IMR-90 (cell line): ENCODE data around the gene PIEZO1. TPM values are rescaled to one million over a fixed set of nuclear protein-coding genes. Genes with fewer than 3 reads are reported as not detected.

Experiments
- ATAC-seq: fragments of 200-7000 bp; cut with Tn5 transposase; 2 replicates; pipeline ENCODE4 v1.9.1; 2020; ENCODE audit warnings: low read depth, mild to moderate bottlenecking, moderate library complexity
- BruUV-seq: library from RNA; stranded (reverse); fragments of 400-500 nt; replicated peaks from 2 replicates; lab custom pipeline; 2021; lab: Mats Ljungman, UMichigan
- CTCF ChIA-PET: fragments of 300-600 bp; formaldehyde crosslinking; extraction: SDS; loops from one replicate; lab custom pipeline; 2021; ENCODE audit warnings: antibody characterized with exemption; lab: Yijun Ruan, JAX
- POLR2A ChIA-PET: fragments of 300-600 bp; sonication (Branson Sonifier 250); formaldehyde crosslinking; loops from one replicate; lab custom pipeline; 2022; ENCODE audit warnings: antibody characterized with exemption; ENCODE audit not compliant: unreplicated experiment; lab: Charles Lee
- DNase-seq: peaks from one replicate; pipeline ENCODE4 v3.0.0; 2013
- H2AFZ ChIP-seq: replicated peaks from 2 replicates; pipeline ENCODE3; 2013; ENCODE audit warnings: low read length, mild to moderate bottlenecking; ENCODE audit not compliant: poor library complexity
- H2AK5ac ChIP-seq: 2 replicates; pipeline ENCODE4 v1.6.1; 2013; ENCODE audit warnings: low read depth, low read length, inconsistent platforms
- H2AK9ac ChIP-seq: replicated peaks from 2 replicates; pipeline ENCODE3; 2013; ENCODE audit warnings: mild to moderate bottlenecking, low read depth, low read length, moderate library complexity; ENCODE audit not compliant: poor library complexity
- H2BK120ac ChIP-seq: 2 replicates; pipeline ENCODE4 v1.6.1; 2013; ENCODE audit warnings: low read depth, low read length, inconsistent platforms
- H2BK15ac ChIP-seq: 3 replicates; pipeline ENCODE4 v1.6.1; 2013; ENCODE audit warnings: low read depth, low read length, inconsistent platforms
- H2BK20ac ChIP-seq: 2 replicates; pipeline ENCODE4 v1.6.1; 2013; ENCODE audit warnings: low read depth, mild to moderate bottlenecking, inconsistent platforms, low read length, moderate library complexity
- H2BK5ac ChIP-seq: 2 replicates; pipeline ENCODE4 v1.6.1; 2013; ENCODE audit warnings: mild to moderate bottlenecking, low read depth, low read length, inconsistent platforms; ENCODE audit not compliant: poor library complexity, severe bottlenecking
- H3K14ac ChIP-seq: replicated peaks from 2 replicates; pipeline ENCODE4 v1.6.1; 2013; ENCODE audit warnings: low read depth, low read length, inconsistent platforms
- H3K18ac ChIP-seq: 2 replicates; pipeline ENCODE4 v1.6.1; 2013; ENCODE audit warnings: low read depth, low read length, control low read depth
- H3K23ac ChIP-seq: 2 replicates; pipeline ENCODE4 v1.6.1; 2013; ENCODE audit warnings: low read depth, low read length, inconsistent platforms
- H3K27ac ChIP-seq: 2 replicates; pipeline ENCODE4 v1.5.1; 2013; ENCODE audit warnings: mild to moderate bottlenecking, control low read depth, low read length; ENCODE audit not compliant: insufficient read depth
- H3K27me3 ChIP-seq: 2 replicates; pipeline ENCODE4 v1.6.1; 2013; ENCODE audit warnings: low read length; ENCODE audit not compliant: control insufficient read depth, insufficient read depth
- H3K36me3 ChIP-seq: 2 replicates; pipeline ENCODE4 v1.6.1; 2013; ENCODE audit warnings: low read length, mixed read lengths; ENCODE audit not compliant: control insufficient read depth, insufficient read depth
- H3K4ac ChIP-seq: 2 replicates; pipeline ENCODE4 v1.6.1; 2013; ENCODE audit warnings: low read depth, low read length, inconsistent platforms
- H3K4me1 ChIP-seq: 2 replicates; pipeline ENCODE4 v1.6.1; 2013; ENCODE audit warnings: low read length, mixed read lengths; ENCODE audit not compliant: control insufficient read depth, insufficient read depth
- H3K4me2 ChIP-seq: 2 replicates; pipeline ENCODE4 v1.6.1; 2013; ENCODE audit warnings: low read depth, mild to moderate bottlenecking, control low read depth, low read length, moderate library complexity
- H3K4me3 ChIP-seq: 2 replicates; pipeline ENCODE4 v1.5.1; 2013; ENCODE audit warnings: low read depth, mild to moderate bottlenecking, control low read depth, low read length, moderate library complexity; ENCODE audit not compliant: insufficient read depth
- H3K56ac ChIP-seq: 2 replicates; pipeline ENCODE4 v1.6.1; 2013; ENCODE audit warnings: low read length, inconsistent platforms; ENCODE audit not compliant: insufficient read depth; ENCODE audit errors: extremely low read depth
- H3K79me1 ChIP-seq, 2 experiments: 2 replicates each; pipeline ENCODE4 v1.6.1; 2013; ENCODE audit warnings: low read length in 2 of 2, inconsistent platforms in 1 of 2, low read depth in 1 of 2
- H3K9ac ChIP-seq: 2 replicates; pipeline ENCODE4 v1.6.1; 2013; ENCODE audit warnings: low read depth, low read length, control low read depth
- H3K9me1 ChIP-seq: 2 replicates; pipeline ENCODE4 v1.6.1; 2013; ENCODE audit warnings: low read length, inconsistent platforms; ENCODE audit not compliant: insufficient read depth
- H3K9me3 ChIP-seq: 2 replicates; pipeline ENCODE4 v1.6.1; 2013; ENCODE audit warnings: low read length; ENCODE audit not compliant: control insufficient read depth, insufficient read depth
- H4K20me1 ChIP-seq: 2 replicates; pipeline ENCODE4 v1.6.1; 2013; ENCODE audit warnings: low read length, inconsistent platforms; ENCODE audit not compliant: insufficient read depth
- H4K5ac ChIP-seq: 2 replicates; pipeline ENCODE4 v1.6.1; 2013; ENCODE audit warnings: mild to moderate bottlenecking, low read depth, low read length, control low read depth
- H4K8ac ChIP-seq, 2 experiments: 2 replicates each; pipeline ENCODE4 v1.6.1; 2013; ENCODE audit warnings: low read depth in 2 of 2, low read length in 2 of 2, control low read depth in 1 of 2, inconsistent platforms in 1 of 2
- H4K91ac ChIP-seq: 2 replicates; pipeline ENCODE4 v1.6.1; 2013; ENCODE audit warnings: low read depth, low read length, inconsistent platforms; ENCODE audit not compliant: insufficient read depth
- BHLHE40 ChIP-seq: fragments of 150-350 bp; IDR thresholded peaks from 2 replicates; pipeline ENCODE4 v1.6.1; 2016; ENCODE audit warnings: mild to moderate bottlenecking, low read depth, low read length
- CEBPB ChIP-seq: IDR thresholded peaks from 2 replicates; pipeline ENCODE4 v1.6.1; 2012; ENCODE audit warnings: low read depth, low read length, improper control_type of control experiment
- CHD1 ChIP-seq: IDR thresholded peaks from 2 replicates; pipeline ENCODE4 v1.6.1; 2012; ENCODE audit warnings: low read depth, low read length, improper control_type of control experiment
- CTCF ChIP-seq: conservative IDR thresholded peaks from 2 replicates; pipeline ENCODE4 v1.5.1; 2012; ENCODE audit warnings: mild to moderate bottlenecking, low read depth, low read length, improper control_type of control experiment
- ELK1 ChIP-seq: fragments of 150-350 bp; IDR thresholded peaks from 2 replicates; pipeline ENCODE4 v1.6.1; 2016; ENCODE audit warnings: low read depth, mild to moderate bottlenecking, low read length, moderate library complexity, borderline replicate concordance
- MAFK ChIP-seq: IDR thresholded peaks from 2 replicates; pipeline ENCODE4 v1.6.1; 2012; ENCODE audit warnings: low read depth, low read length, improper control_type of control experiment
- NFE2L2 ChIP-seq: fragments of 150-350 bp; IDR thresholded peaks from 2 replicates; pipeline ENCODE4 v1.6.1; 2016; ENCODE audit warnings: low read depth, mild to moderate bottlenecking, low read length
- POLR2A ChIP-seq: IDR thresholded peaks from 2 replicates; pipeline ENCODE4 v1.6.1; 2012; ENCODE audit warnings: mild to moderate bottlenecking, low read depth, low read length
- RAD21 ChIP-seq: IDR thresholded peaks from 2 replicates; pipeline ENCODE4 v1.6.1; 2012; ENCODE audit warnings: low read length, improper control_type of control experiment
- RCOR1 ChIP-seq: IDR thresholded peaks from 2 replicates; pipeline ENCODE4 v1.6.1; 2012; ENCODE audit warnings: mild to moderate bottlenecking, low read length, improper control_type of control experiment; ENCODE audit not compliant: insufficient replicate concordance
- RFX5 ChIP-seq: IDR thresholded peaks from 2 replicates; pipeline ENCODE4 v1.8.0; 2012; ENCODE audit warnings: low read depth, mild to moderate bottlenecking, low read length, moderate library complexity
- WGBS, 2 experiments: methylation state at CpG; one replicate each; pipeline versions ENCODE4 v1.1.5 to v1.1.7; 2013; ENCODE audit warnings: missing lambda C conversion rate in 2 of 2; ENCODE audit not compliant: insufficient read length in 1 of 2; ENCODE audit errors: extremely low coverage in 2 of 2; 5-methylcytosine and 5-hydroxymethylcytosine counted together
- dilution Hi-C: fragments of 300-500 bp; cut with HindIII; formaldehyde crosslinking; loops from one replicate; pipeline ENCODE4 v1.14.3; 2018; ENCODE audit warnings: low sequenced_read_pairs; ENCODE audit not compliant: unreplicated experiment
- in situ Hi-C: fragments of 300-500 bp; cut with MboI; formaldehyde crosslinking; loops from 3 replicates; pipeline ENCODE4 v1.14.3; 2019; ENCODE audit warnings: low sequenced_read_pairs, inconsistent platforms, mixed read lengths
- intact Hi-C: fragments of 100-400 bp; cut with micrococcal nuclease; formaldehyde crosslinking; loops from 2 replicates; pipeline ENCODE4 v1.10.0; 2022
- polyA plus RNA-seq, 3 experiments: library from polyadenylated mRNA; depleted of rRNA; stranded (reverse); fragments of >200 nt; gene quantifications; 2 replicates each; pipeline ENCODE4 v1.2.3, GENCODE V29; 2012; ENCODE audit warnings: low replicate concordance in 1 of 3
- total RNA-seq: library from RNA; depleted of rRNA; stranded (reverse); fragments of >200 nt; gene quantifications from 2 replicates; pipeline ENCODE4 v1.2.3, GENCODE V29; 2012

The PIEZO1 gene
- total and polyA plus RNA-seq, 2 of the 4 experiments (the other 2 are of a cell fraction), result 36.2 to 372 TPM

GRCh38 chr16:88830258-88830657 is 45.2 kb upstream of the PIEZO1 start:
- Histone ChIP-seq H3K4ac (no peak overlapping the region), H3K14ac (no peak overlapping the region), H4K8ac (no peak overlapping the region), H3K4me2 (no peak overlapping the region), H3K56ac (no peak overlapping the region), H4K91ac (no peak overlapping the region), H4K20me1 (peaks cover 4% of the 10 kb centered on the region; the same call in 1 of the 2 replicates), H3K27ac (peak overlapping the region; percentile 45; the same call in 1 of the 2 replicates), H3K9ac (no peak overlapping the region), H3K9me3 (no peaks in the 10 kb centered on the region), H3K9me1 (no peaks in the 10 kb centered on the region), H2AK9ac (no peak overlapping the region), H2BK5ac (no peak overlapping the region), H4K5ac (no peak overlapping the region; the same call in 1 of the 2 replicates), H2BK20ac (no peak overlapping the region), H2AK5ac (no peak overlapping the region), H2AFZ (no peak overlapping the region), H2BK120ac (no peak overlapping the region), H3K4me1 (peaks cover 4% of the 10 kb centered on the region; the same call in 1 of the 2 replicates), H3K36me3 (peaks cover 22% of the 10 kb centered on the region), H2BK15ac (no peak overlapping the region), H3K4me3 (no peak overlapping the region), H3K79me1 (no peaks in the 10 kb centered on the region), H3K23ac (no peak overlapping the region), H3K18ac (no peak overlapping the region; the same call in 1 of the 2 replicates), H3K27me3 (no peaks in the 10 kb centered on the region)
- in situ Hi-C loops (no loop called here), intact Hi-C loops (no loop called here), dilution Hi-C loops (no loop called here)
- ATAC-seq, result peak; percentile 35
- no peak for TF ChIP-seq MAFK
- TF ChIP-seq CHD1, result no peak
- TF ChIP-seq BHLHE40, result no peak
- TF ChIP-seq CEBPB, result no peak
- no peak for TF ChIP-seq RFX5
- TF ChIP-seq ELK1, result no peak
- TF ChIP-seq RCOR1, result no peak
- no peak for TF ChIP-seq NFE2L2
- TF ChIP-seq POLR2A, result no peak
- no peak for TF ChIP-seq RAD21
- no peak for TF ChIP-seq CTCF
- 45% methylated on average over 7 of the region's 11 CpGs; no CpG with 5 or more reads in 1 of the 2 experiments for WGBS, 2 experiments
- no peak for DNase-seq
- CTCF ChIA-PET, result no interaction called here
- no TSS peak for BruUV-seq
- POLR2A ChIA-PET, result no interaction called here
